ENCODE measurements around the gene SYT1. TPM values are rescaled to one million over a fixed set of nuclear protein-coding genes. Genes with fewer than 3 reads are reported as not detected.

SYT1 gene
- polyA plus RNA-seq, 2 donors = 0.04 to 0.09 TPM

DNA sequence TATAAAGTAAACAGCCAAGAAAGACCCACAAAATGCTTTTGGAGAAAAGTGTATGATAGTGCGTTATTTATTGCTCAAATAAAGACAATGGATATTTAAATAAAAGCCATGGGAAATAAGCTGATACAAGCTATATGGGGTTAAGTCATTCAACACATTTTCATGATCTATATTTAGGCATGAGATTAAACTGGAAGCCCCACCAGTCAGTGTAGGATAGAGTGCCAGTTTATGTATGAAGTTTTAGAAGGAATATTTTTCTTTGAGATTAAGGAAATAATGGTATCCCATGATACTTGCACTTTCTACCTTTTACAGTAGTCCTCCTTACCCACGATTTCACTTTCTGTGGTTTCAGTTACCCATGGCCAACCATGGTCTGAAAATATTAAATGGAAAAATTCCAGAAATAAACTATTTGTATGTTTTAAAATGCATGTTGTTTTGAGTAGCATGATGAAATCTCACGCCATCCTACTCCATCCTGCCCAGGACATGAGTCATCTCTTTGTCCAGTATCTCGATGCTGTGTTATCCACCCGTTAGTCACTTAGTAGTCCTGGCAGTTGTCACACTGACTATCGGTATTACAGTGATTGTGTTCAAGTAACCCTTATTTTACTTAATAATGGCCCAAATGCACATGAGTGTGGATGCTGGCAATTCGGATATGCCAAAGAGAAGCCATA lies 22.3 kb downstream of the SYT1 start:
- no peak overlapping the region for H3K4me3 ChIP-seq (ENCODE audit: low read depth in 1 of 2, low read length in 2 of 2)
- no peaks in the 10 kb centered on the region for H3K27me3 ChIP-seq (ENCODE audit: control insufficient read depth in 1 of 2, insufficient read depth in 2 of 2, low read length in 2 of 2)
- H3K9me3 ChIP-seq (ENCODE audit: control insufficient read depth in 2 of 2, insufficient read depth in 1 of 2, low read depth in 1 of 2, low read length in 1 of 2) = no peaks in the 10 kb centered on the region
- H3K27ac ChIP-seq (ENCODE audit: low read depth in 2 of 2, low read length in 1 of 2) = no peak overlapping the region
- H3K36me3 ChIP-seq (ENCODE audit: control insufficient read depth in 2 of 2, insufficient read depth in 2 of 2, low read length in 1 of 2) = no peaks in the 10 kb centered on the region
- no peaks in the 10 kb centered on the region for H3K4me1 ChIP-seq (ENCODE audit: control insufficient read depth in 2 of 2, insufficient read depth in 2 of 2, low read length in 1 of 2)
- WGBS, 2 donors = 75 to 80% methylated on average over 7 of the region's 7 CpGs

DNA sequence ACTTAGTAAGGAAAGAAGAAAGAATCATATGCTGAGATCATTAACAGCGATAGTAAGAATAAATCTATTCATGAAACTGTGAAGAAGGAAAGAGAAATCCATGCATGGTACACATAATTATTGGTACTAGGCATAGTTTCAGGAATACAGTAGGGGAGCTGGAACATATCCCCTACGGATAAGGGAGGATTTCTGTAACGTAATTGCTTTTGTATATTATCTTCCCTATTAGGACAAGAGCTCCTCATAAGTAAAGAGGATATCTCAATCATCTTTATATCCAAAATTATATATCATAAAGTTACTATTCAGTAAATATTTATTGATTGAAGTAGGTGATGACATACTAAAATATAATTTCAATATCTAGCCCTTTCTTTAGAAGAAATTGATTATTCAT lies 22.9 kb downstream of the SYT1 start:
- no peaks in the 10 kb centered on the region for H3K27me3 ChIP-seq (ENCODE audit: control insufficient read depth in 1 of 2, insufficient read depth in 2 of 2, low read length in 2 of 2)
- H3K4me1 ChIP-seq (ENCODE audit: control insufficient read depth in 2 of 2, insufficient read depth in 2 of 2, low read length in 1 of 2) = no peaks in the 10 kb centered on the region
- no peak overlapping the region for H3K4me3 ChIP-seq (ENCODE audit: low read depth in 1 of 2, low read length in 2 of 2)
- 87 to 89% methylated on average over 3 of the region's 3 CpGs for WGBS, 2 donors
- no peaks in the 10 kb centered on the region for H3K9me3 ChIP-seq (ENCODE audit: control insufficient read depth in 2 of 2, insufficient read depth in 1 of 2, low read depth in 1 of 2, low read length in 1 of 2)
- no peaks in the 10 kb centered on the region for H3K36me3 ChIP-seq (ENCODE audit: control insufficient read depth in 2 of 2, insufficient read depth in 2 of 2, low read length in 1 of 2)
- no peak overlapping the region for H3K27ac ChIP-seq (ENCODE audit: low read depth in 2 of 2, low read length in 1 of 2)

DNA sequence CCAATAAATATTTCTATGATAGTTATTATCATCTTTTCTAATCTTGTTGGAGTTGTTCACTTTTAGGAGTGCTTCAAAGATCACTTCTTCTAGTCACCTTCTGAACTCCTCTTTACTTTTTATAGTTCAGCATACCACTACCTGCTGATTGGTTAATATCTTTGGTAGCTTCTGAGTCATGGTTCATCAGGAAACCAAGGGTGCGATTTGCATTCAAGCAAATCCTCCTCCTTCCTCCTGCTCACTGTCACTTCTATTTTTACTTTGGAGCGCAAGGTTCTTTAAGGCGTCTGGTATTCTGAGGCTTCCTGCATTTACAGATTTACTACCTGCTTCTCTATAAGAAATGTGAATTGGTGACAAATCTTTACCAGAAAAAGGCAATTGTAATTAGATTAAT lies 24.0 kb downstream of the SYT1 start:
- Histone ChIP-seq H3K36me3 (ENCODE audit: control insufficient read depth in 2 of 2, insufficient read depth in 2 of 2, low read length in 1 of 2) (no peaks in the 10 kb centered on the region), H3K4me1 (ENCODE audit: control insufficient read depth in 2 of 2, insufficient read depth in 2 of 2, low read length in 1 of 2) (no peaks in the 10 kb centered on the region), H3K4me3 (ENCODE audit: low read depth in 1 of 2, low read length in 2 of 2) (no peak overlapping the region), H3K27ac (ENCODE audit: low read depth in 2 of 2, low read length in 1 of 2) (no peak overlapping the region), H3K27me3 (ENCODE audit: control insufficient read depth in 1 of 2, insufficient read depth in 2 of 2, low read length in 2 of 2) (no peaks in the 10 kb centered on the region), H3K9me3 (ENCODE audit: control insufficient read depth in 2 of 2, insufficient read depth in 1 of 2, low read depth in 1 of 2, low read length in 1 of 2) (no peaks in the 10 kb centered on the region)
- 71 to 72% methylated on average over 3 of the region's 3 CpGs for WGBS, 2 donors

DNA sequence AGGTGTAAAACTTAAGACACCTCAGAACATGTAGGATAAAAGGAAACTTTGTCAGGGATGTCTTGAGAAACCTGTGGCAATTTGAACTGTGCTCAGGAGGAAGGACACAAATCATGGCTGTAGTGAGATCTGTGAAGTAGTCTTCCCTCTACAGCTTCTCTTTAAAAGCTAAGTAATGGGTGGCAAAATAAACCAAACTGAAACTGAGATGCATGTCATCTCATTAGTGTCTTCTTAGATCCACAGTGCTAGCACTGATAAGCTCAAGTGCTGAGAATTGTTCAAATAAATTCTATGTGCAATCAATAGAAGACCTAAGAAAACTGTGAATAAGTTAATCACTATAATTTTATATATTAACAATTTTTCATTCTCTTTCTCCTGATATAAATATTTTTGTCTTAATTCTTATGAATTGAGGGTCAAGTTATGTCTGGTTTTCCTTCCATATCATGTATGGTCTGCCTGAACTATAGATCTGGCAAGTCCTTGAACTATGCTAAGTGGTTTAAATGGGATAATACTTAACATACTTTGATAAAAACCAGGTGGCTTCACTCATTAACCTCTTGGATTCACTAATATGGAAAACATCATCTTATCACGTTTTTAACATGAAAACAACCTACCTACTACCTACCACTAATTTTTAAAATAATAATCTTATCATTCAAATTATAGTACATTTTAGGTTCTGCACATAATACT lies 27.2 kb downstream of the SYT1 start:
- 45 to 59% methylated on average over 1 of the region's 1 CpG for WGBS, 2 donors
- no peak overlapping the region for H3K27ac ChIP-seq (ENCODE audit: low read depth in 2 of 2, low read length in 1 of 2)
- H3K4me3 ChIP-seq (ENCODE audit: low read depth in 1 of 2, low read length in 2 of 2) = no peak overlapping the region
- H3K4me1 ChIP-seq (ENCODE audit: control insufficient read depth in 2 of 2, insufficient read depth in 2 of 2, low read length in 1 of 2) = no peaks in the 10 kb centered on the region
- H3K36me3 ChIP-seq (ENCODE audit: control insufficient read depth in 2 of 2, insufficient read depth in 2 of 2, low read length in 1 of 2) = no peaks in the 10 kb centered on the region
- H3K27me3 ChIP-seq (ENCODE audit: control insufficient read depth in 1 of 2, insufficient read depth in 2 of 2, low read length in 2 of 2) = no peaks in the 10 kb centered on the region
- no peaks in the 10 kb centered on the region for H3K9me3 ChIP-seq (ENCODE audit: control insufficient read depth in 2 of 2, insufficient read depth in 1 of 2, low read depth in 1 of 2, low read length in 1 of 2)

DNA sequence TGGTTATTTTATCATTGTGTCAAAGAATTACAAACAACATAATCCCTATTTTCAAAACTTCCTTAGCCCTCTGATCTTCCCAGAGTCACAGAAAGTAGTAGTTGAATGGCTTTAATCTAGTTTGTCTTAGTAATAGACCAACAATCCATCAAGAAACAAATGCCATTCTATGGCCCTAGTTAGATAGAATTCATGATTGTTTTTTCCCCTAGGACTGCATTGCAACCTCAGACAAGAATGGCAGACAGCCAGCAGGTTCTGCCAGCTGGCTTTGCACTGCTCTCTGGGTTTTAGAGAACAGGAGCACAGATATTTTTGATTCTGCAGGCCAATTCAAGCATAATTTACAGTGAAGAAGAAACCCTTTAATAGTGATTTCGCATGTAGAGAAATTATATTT lies 33.8 kb downstream of the SYT1 start:
- Histone ChIP-seq H3K9me3 (ENCODE audit: control insufficient read depth in 2 of 2, insufficient read depth in 1 of 2, low read depth in 1 of 2, low read length in 1 of 2) (no peaks in the 10 kb centered on the region), H3K4me1 (ENCODE audit: control insufficient read depth in 2 of 2, insufficient read depth in 2 of 2, low read length in 1 of 2) (no peaks in the 10 kb centered on the region), H3K36me3 (ENCODE audit: control insufficient read depth in 2 of 2, insufficient read depth in 2 of 2, low read length in 1 of 2) (no peaks in the 10 kb centered on the region), H3K27me3 (ENCODE audit: control insufficient read depth in 1 of 2, insufficient read depth in 2 of 2, low read length in 2 of 2) (no peaks in the 10 kb centered on the region), H3K4me3 (ENCODE audit: low read depth in 1 of 2, low read length in 2 of 2) (no peak overlapping the region), H3K27ac (ENCODE audit: low read depth in 2 of 2, low read length in 1 of 2) (no peak overlapping the region)
- 57 to 67% methylated on average over 1 of the region's 1 CpG for WGBS, 2 donors

DNA sequence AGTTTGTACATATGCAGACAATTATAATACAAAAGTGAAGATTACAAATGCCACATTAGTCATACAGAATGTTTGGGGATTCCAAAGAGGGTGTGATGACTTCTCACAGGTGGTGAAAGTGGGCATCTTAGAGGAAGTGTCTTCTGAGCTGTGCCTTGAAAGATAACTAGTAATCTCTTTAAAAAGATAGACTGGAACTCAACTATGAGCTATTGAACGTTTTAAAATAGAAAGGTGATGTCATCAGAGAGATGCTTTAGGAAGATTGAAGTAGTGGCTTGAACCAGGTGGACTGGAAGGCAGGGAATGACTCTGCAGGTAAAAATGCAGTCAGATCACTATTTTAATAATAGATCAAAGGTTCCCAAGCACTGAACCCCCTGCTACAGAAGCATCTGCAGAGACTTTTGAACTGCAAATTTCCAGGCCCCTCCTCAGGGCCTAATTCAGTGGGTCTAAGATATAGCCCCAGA lies 50.3 kb downstream of the SYT1 start:
- H3K27me3 ChIP-seq (ENCODE audit: control insufficient read depth in 1 of 2, insufficient read depth in 2 of 2, low read length in 2 of 2) = no peaks in the 10 kb centered on the region
- WGBS, 2 donors = 7 to 16% methylated on average over 1 of the region's 1 CpG
- H3K27ac ChIP-seq (ENCODE audit: low read depth in 2 of 2, low read length in 1 of 2) = no peak overlapping the region
- H3K36me3 ChIP-seq (ENCODE audit: control insufficient read depth in 2 of 2, insufficient read depth in 2 of 2, low read length in 1 of 2) = no peaks in the 10 kb centered on the region
- H3K9me3 ChIP-seq (ENCODE audit: control insufficient read depth in 2 of 2, insufficient read depth in 1 of 2, low read depth in 1 of 2, low read length in 1 of 2) = no peaks in the 10 kb centered on the region
- H3K4me1 ChIP-seq (ENCODE audit: control insufficient read depth in 2 of 2, insufficient read depth in 2 of 2, low read length in 1 of 2) = no peaks in the 10 kb centered on the region
- H3K4me3 ChIP-seq (ENCODE audit: low read depth in 1 of 2, low read length in 2 of 2) = no peak overlapping the region

DNA sequence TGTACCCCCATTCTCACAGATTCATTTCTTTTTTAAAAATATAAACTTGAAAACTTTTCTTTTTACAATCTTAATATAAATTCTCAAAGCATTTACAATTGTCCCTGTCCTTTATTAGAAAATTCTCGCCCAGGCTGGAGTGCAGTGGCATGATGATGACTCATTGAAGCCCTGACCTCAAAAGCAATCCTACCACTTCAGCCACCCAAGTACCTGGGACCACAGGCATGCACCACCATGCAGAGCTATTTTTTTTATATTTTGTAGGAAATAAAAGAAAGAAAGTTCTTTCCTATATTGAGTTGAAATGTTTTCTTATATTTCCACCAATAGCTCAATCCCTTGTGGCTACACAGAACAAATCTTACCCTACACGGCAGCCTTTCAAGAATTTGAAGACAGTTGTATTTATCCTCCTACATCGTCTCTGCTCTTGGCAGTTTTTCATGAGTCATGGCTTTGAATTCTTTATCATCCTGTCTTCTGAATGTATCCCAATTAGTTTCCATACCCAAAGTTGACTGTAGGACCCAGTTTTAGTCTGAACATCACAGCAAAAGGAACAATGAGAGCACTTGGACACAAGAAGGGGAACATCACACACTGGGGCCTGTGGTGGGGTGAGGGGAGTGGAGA lies 52.4 kb downstream of the SYT1 start:
- 58 to 67% methylated on average over 3 of the region's 3 CpGs for WGBS, 2 donors
- Histone ChIP-seq H3K9me3 (ENCODE audit: control insufficient read depth in 2 of 2, insufficient read depth in 1 of 2, low read depth in 1 of 2, low read length in 1 of 2) (no peaks in the 10 kb centered on the region), H3K27ac (ENCODE audit: low read depth in 2 of 2, low read length in 1 of 2) (no peak overlapping the region), H3K27me3 (ENCODE audit: control insufficient read depth in 1 of 2, insufficient read depth in 2 of 2, low read length in 2 of 2) (no peaks in the 10 kb centered on the region), H3K4me3 (ENCODE audit: low read depth in 1 of 2, low read length in 2 of 2) (no peak overlapping the region), H3K4me1 (ENCODE audit: control insufficient read depth in 2 of 2, insufficient read depth in 2 of 2, low read length in 1 of 2) (no peaks in the 10 kb centered on the region), H3K36me3 (ENCODE audit: control insufficient read depth in 2 of 2, insufficient read depth in 2 of 2, low read length in 1 of 2) (no peaks in the 10 kb centered on the region)

DNA sequence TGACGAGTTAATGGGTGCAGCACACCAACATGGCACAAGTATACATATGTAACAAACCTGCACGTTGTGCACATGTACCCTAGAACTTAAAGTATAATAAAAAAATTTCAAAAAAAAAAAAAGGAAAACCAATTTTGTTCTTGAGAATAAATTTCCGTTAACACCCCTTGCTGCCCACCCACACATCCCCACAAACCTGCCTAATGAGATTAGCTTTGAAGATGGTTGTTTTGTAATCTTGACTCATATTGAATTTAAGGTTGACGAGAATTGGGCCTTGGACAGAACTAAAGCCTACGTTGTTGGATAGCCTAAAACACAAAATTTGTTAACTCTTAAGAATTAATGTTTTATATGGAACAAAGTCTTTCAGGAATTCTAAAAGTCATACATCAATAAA lies 52.9 kb downstream of the SYT1 start:
- Histone ChIP-seq H3K27me3 (ENCODE audit: control insufficient read depth in 1 of 2, insufficient read depth in 2 of 2, low read length in 2 of 2) (no peaks in the 10 kb centered on the region), H3K36me3 (ENCODE audit: control insufficient read depth in 2 of 2, insufficient read depth in 2 of 2, low read length in 1 of 2) (no peaks in the 10 kb centered on the region), H3K4me1 (ENCODE audit: control insufficient read depth in 2 of 2, insufficient read depth in 2 of 2, low read length in 1 of 2) (no peaks in the 10 kb centered on the region), H3K4me3 (ENCODE audit: low read depth in 1 of 2, low read length in 2 of 2) (no peak overlapping the region), H3K27ac (ENCODE audit: low read depth in 2 of 2, low read length in 1 of 2) (no peak overlapping the region), H3K9me3 (ENCODE audit: control insufficient read depth in 2 of 2, insufficient read depth in 1 of 2, low read depth in 1 of 2, low read length in 1 of 2) (no peaks in the 10 kb centered on the region)
- 66 to 68% methylated on average over 5 of the region's 5 CpGs for WGBS, 2 donors

DNA sequence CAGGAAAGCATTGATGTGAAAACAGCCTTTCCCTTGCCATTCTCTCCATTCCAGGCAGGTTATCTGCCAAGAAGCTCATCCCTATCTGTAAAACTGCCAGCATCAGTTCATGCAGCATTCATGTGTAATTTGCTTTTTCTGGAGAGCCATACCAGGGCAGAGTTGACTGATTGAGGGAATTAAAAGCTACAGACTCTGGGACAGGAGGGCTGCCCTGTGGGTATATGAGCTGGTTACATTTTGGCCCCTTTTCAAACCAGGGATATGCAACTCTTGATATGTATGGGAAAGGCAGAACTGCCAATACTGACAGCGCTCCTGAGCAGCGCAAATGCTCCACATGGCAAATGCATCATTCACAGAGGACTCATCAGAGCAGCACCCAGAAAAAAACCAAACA lies 53.7 kb downstream of the SYT1 start:
- 61 to 86% methylated on average over 2 of the region's 2 CpGs for WGBS, 2 donors
- Histone ChIP-seq H3K27me3 (ENCODE audit: control insufficient read depth in 1 of 2, insufficient read depth in 2 of 2, low read length in 2 of 2) (no peaks in the 10 kb centered on the region), H3K9me3 (ENCODE audit: control insufficient read depth in 2 of 2, insufficient read depth in 1 of 2, low read depth in 1 of 2, low read length in 1 of 2) (no peaks in the 10 kb centered on the region), H3K4me1 (ENCODE audit: control insufficient read depth in 2 of 2, insufficient read depth in 2 of 2, low read length in 1 of 2) (no peaks in the 10 kb centered on the region), H3K4me3 (ENCODE audit: low read depth in 1 of 2, low read length in 2 of 2) (no peak overlapping the region), H3K27ac (ENCODE audit: low read depth in 2 of 2, low read length in 1 of 2) (no peak overlapping the region), H3K36me3 (ENCODE audit: control insufficient read depth in 2 of 2, insufficient read depth in 2 of 2, low read length in 1 of 2) (no peaks in the 10 kb centered on the region)

Data from esophagus (tissue), 2 donors.